GM06990 (cell line): ENCODE measurements around the gene C2CD4B.

Experiments used
- DNase-seq: peaks from one replicate; pipeline ENCODE4 v3.0.0-alpha.2; 2011; ENCODE audit not compliant: insufficient read length; ENCODE audit errors: extremely low read depth
- H3K27me3 ChIP-seq: replicated peaks from 2 replicates; pipeline ENCODE4 v1.6.0; 2011; ENCODE audit warnings: low read length; ENCODE audit not compliant: control insufficient read depth, insufficient read depth
- H3K36me3 ChIP-seq: 2 replicates; pipeline ENCODE4 v1.5.1; 2011; ENCODE audit warnings: low read length; ENCODE audit not compliant: control insufficient read depth, insufficient read depth
- H3K4me3 ChIP-seq: replicated peaks from 2 replicates; pipeline ENCODE4 v1.5.1; 2011; ENCODE audit warnings: low read depth, mild to moderate bottlenecking, control low read depth, low read length
- TF ChIP-seq, protein P1 (sequence below): IDR thresholded peaks from 2 replicates; pipeline ENCODE4 v1.5.1; 2011; ENCODE audit warnings: low read length, control low read depth, mild to moderate bottlenecking, inconsistent platforms; ENCODE audit not compliant: insufficient read depth, poor library complexity, severe bottlenecking

Gene C2CD4B

DNA sequence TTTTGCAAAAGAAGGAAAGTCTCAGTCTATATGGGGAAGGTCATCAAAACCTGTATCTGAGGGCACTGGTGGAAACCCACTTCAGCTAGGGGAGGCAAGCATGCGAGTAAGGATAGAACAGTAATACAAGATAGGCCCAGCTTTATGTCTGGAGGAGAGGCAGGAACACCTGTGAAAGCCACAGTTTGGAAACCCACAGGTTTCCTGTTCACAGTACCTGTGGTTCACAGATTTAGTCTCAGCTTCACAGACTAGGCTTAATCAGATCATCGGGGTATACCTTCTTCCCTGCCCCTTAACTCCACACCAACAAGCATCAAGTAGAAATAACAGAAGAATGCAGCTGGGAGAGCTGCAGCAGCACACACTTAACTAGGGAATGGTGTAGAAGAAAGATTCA, 36.2 kb downstream of the C2CD4B start:
- no peak overlapping the region for H3K4me3 ChIP-seq
- TF ChIP-seq, protein P1, sequence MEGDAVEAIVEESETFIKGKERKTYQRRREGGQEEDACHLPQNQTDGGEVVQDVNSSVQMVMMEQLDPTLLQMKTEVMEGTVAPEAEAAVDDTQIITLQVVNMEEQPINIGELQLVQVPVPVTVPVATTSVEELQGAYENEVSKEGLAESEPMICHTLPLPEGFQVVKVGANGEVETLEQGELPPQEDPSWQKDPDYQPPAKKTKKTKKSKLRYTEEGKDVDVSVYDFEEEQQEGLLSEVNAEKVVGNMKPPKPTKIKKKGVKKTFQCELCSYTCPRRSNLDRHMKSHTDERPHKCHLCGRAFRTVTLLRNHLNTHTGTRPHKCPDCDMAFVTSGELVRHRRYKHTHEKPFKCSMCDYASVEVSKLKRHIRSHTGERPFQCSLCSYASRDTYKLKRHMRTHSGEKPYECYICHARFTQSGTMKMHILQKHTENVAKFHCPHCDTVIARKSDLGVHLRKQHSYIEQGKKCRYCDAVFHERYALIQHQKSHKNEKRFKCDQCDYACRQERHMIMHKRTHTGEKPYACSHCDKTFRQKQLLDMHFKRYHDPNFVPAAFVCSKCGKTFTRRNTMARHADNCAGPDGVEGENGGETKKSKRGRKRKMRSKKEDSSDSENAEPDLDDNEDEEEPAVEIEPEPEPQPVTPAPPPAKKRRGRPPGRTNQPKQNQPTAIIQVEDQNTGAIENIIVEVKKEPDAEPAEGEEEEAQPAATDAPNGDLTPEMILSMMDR = no peak
- no peak for DNase-seq
- H3K36me3 ChIP-seq = no peaks in the 10 kb centered on the region
- no peaks in the 10 kb centered on the region for H3K27me3 ChIP-seq

DNA sequence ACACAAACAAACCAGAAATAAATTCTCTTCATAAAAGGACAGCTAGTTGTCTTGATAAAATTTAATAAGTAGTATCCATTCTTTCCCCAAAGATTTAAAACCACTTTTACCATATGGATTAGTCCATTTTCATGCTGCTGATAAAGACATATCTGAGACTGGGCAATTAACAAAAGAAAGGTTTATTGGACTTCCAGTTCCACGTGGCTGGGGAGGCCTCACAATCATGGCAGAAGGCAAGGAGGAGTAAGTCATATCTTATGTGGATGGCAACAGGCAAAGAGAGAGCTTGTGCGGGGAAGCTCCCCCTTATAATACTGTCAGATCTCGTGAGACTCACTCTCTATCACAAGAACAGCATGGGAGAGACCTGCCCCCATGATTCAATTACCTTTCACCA, 38.7 kb downstream of the C2CD4B start:
- H3K36me3 ChIP-seq = no peaks in the 10 kb centered on the region
- H3K4me3 ChIP-seq = no peak overlapping the region
- TF ChIP-seq, protein P1 = no peak
- no peak for DNase-seq
- no peaks in the 10 kb centered on the region for H3K27me3 ChIP-seq

DNA sequence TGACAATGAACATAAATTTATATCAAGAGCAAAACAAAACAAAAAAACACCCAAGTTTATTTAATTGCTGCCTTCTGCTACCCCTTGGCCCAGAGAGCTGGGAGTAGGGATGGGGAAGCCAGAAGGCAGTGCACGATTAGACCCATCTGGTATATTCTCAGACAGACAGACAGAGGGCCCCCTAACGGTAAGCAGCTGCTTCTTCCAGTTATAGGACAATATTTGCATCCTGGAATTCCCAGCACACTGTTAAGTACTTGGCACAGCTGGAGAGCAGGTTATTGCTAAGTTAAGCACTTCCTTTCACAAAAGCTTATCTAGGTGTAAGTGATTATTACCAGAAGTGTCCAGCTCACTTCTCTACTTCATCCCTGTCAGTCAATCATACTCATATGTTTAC, 39.3 kb downstream of the C2CD4B start:
- TF ChIP-seq, protein P1 = peak; percentile 54
- H3K4me3 ChIP-seq = no peak overlapping the region
- DNase-seq = no peak

DNA sequence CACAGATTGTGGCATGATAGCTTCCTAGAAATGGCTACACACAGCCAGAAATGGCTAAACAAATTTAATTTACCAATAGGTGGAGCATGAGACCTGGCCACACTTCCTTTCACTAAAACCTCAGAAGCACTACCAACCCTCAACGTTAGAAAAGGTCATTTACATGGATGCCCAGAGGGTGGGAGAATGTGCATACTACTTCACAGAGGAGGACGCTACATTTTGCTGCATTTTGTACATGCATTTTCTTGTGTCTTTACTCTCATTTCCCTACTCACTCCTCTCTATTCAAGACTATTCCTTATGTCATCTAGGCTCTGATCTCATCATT, 40.1 kb downstream of the C2CD4B start:
- Histone ChIP-seq H3K4me3 (no peak overlapping the region), H3K27me3 (no peaks in the 10 kb centered on the region), H3K36me3 (no peaks in the 10 kb centered on the region)
- TF ChIP-seq, protein P1 = peak; percentile 18
- DNase-seq = no peak

More for the DNA sequence above, 39.3 kb downstream of the C2CD4B start:
- no peaks in the 10 kb centered on the region for H3K27me3 ChIP-seq
- no peaks in the 10 kb centered on the region for H3K36me3 ChIP-seq

DNA sequence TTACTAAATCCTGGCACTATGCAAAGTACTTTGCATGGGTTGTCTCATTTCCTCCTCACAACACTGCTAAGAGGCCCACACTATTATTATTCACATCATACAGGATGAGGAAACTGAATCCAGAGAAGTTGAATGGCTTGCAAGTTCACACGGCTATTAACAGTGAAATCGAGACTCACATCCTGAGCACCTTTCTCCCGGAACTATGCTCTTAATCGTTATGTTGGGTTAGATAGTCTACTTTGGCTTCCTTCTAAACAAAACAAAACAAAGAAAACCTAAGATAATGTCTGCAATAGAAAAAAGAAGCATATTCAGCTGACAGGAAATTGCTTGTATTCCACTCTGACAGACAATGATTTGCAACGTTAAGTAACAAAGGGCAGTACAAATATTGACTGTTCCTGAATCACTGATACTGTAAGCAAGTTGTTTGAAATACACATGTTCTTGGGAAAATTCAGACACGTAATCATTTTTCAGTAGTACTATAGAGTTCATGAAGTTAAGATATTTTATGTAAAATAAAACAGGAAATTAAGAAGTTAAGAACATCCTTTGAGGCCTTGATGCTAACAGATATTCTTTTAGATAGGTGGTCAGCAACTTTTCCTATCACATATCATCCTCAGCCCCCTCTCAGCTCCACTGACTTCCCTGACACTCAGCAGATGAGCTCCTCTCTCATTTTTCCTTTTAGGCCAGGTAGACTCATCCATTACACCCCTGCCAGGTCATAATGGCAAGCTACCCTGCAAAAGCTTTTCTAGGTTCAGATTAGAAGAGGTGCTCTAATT, 40.7 kb downstream of the C2CD4B start:
- TF ChIP-seq, protein P1 = no peak
- no peak for DNase-seq
- H3K27me3 ChIP-seq = no peaks in the 10 kb centered on the region
- no peak overlapping the region for H3K4me3 ChIP-seq
- H3K36me3 ChIP-seq = no peaks in the 10 kb centered on the region
